HUES48 (cell line): ENCODE data around the gene ODF2.
"Not testable (repeated sequence)": the region's sequence is repeated elsewhere in the genome, so short reads cannot be mapped to it uniquely, and the experiment has no call there.

Experiments
- H3K27ac ChIP-seq: one replicate; pipeline ENCODE4 v1.7.0; 2013; ENCODE audit warnings: low read depth, low read length, inconsistent platforms
- H3K27me3 ChIP-seq: 2 replicates; pipeline ENCODE4 v1.6.1; 2013; ENCODE audit warnings: mild to moderate bottlenecking, low read length; ENCODE audit not compliant: control insufficient read depth, insufficient read depth
- H3K36me3 ChIP-seq: 2 replicates; pipeline ENCODE4 v1.6.1; 2013; ENCODE audit warnings: low read length; ENCODE audit not compliant: control insufficient read depth, insufficient read depth
- H3K4me1 ChIP-seq: 2 replicates; pipeline ENCODE4 v1.6.1; 2013; ENCODE audit warnings: mild to moderate bottlenecking, low read length; ENCODE audit not compliant: control insufficient read depth, insufficient read depth
- H3K4me3 ChIP-seq: 2 replicates; pipeline ENCODE4 v1.5.1; 2013; ENCODE audit warnings: mild to moderate bottlenecking, low read depth, low read length
- H3K9ac ChIP-seq: 2 replicates; pipeline ENCODE4 v1.6.1; 2013; ENCODE audit warnings: mild to moderate bottlenecking, low read depth, low read length, moderate library complexity
- H3K9me3 ChIP-seq: 2 replicates; pipeline ENCODE4 v1.6.1; 2013; ENCODE audit warnings: low read length; ENCODE audit not compliant: control insufficient read depth, insufficient read depth

ODF2 gene

GRCh38 chr9:128498911-128499310, 43.1 kb downstream of the ODF2 start:
- no peak overlapping the region for H3K9ac ChIP-seq
- no peak overlapping the region for H3K27ac ChIP-seq
- H3K4me1 ChIP-seq = 0 out of 2 replicates have a peak, but pooled peaks cover under 1% of the 10 kb centered on the region
- no peaks in the 10 kb centered on the region for H3K9me3 ChIP-seq
- H3K36me3 ChIP-seq = peaks cover 28% of the 10 kb centered on the region
- no peaks in the 10 kb centered on the region for H3K27me3 ChIP-seq
- no peak overlapping the region for H3K4me3 ChIP-seq

- Histone ChIP-seq H3K27ac (no peak overlapping the region), H3K4me1 (0 out of 2 replicates have a peak, but pooled peaks cover 3% of the 10 kb centered on the region), H3K36me3 (peaks cover 19% of the 10 kb centered on the region), H3K4me3 (no peak overlapping the region), H3K9me3 (no peaks in the 10 kb centered on the region), H3K27me3 (no peaks in the 10 kb centered on the region), H3K9ac (no peak overlapping the region)
These were observed 44.1 kb downstream of the ODF2 start for GRCh38 chr9:128499920-128500319.

GRCh38 chr9:128503415-128503825, 47.6 kb downstream of the ODF2 start:
- H3K4me1 ChIP-seq, H3K4me3 ChIP-seq, H3K27me3 ChIP-seq, H3K9ac ChIP-seq, H3K27ac ChIP-seq, H3K9me3 ChIP-seq, H3K36me3 ChIP-seq: not testable (repeated sequence)

- no peaks in the 10 kb centered on the region for H3K9me3 ChIP-seq
- no peaks in the 10 kb centered on the region for H3K27me3 ChIP-seq
- peaks cover 7% of the 10 kb centered on the region; the same call in 1 of the 2 replicates for H3K4me1 ChIP-seq
- peaks cover 3% of the 10 kb centered on the region; the same call in 1 of the 2 replicates for H3K36me3 ChIP-seq
- H3K9ac ChIP-seq = no peak overlapping the region
- H3K27ac ChIP-seq = no peak overlapping the region
- H3K4me3 ChIP-seq = peak overlapping the region; percentile 82
These were observed 48.1 kb downstream of the ODF2 start for GRCh38 chr9:128503870-128504269.

GRCh38 chr9:128504485-128505413, 48.9 kb downstream of the ODF2 start, which contains the start of gene GLE1:
GLE1 (plus strand) TSS chr9:128504719; CDS start chr9:128504806, 87 bp downstream.
- H3K4me3 ChIP-seq = peak within 1 kb of the TSS; percentile 82
- peak within 1 kb of the TSS; percentile 46 for H3K9ac ChIP-seq
- peak within 1 kb of the TSS; percentile 73 for H3K27ac ChIP-seq
- H3K4me1 ChIP-seq = peaks cover 7% of the 10 kb centered on the region; the same call in 1 of the 2 replicates
- peaks cover 8% of the 10 kb centered on the region; the same call in 1 of the 2 replicates for H3K36me3 ChIP-seq
- no peaks in the 10 kb centered on the region for H3K27me3 ChIP-seq
- H3K9me3 ChIP-seq = no peaks in the 10 kb centered on the region

- H3K4me1 ChIP-seq = peaks cover 7% of the 10 kb centered on the region; the same call in 1 of the 2 replicates
- H3K27me3 ChIP-seq = no peaks in the 10 kb centered on the region
- H3K4me3 ChIP-seq = peak overlapping the region; percentile 82
- peaks cover 11% of the 10 kb centered on the region; the same call in 1 of the 2 replicates for H3K36me3 ChIP-seq
- H3K9me3 ChIP-seq = no peaks in the 10 kb centered on the region
- no peak overlapping the region for H3K9ac ChIP-seq
- no peak overlapping the region for H3K27ac ChIP-seq
These were observed 49.6 kb downstream of the ODF2 start for GRCh38 chr9:128505414-128505765.

- H3K9ac ChIP-seq = not testable (repeated sequence)
These were observed 50.1 kb downstream of the ODF2 start for GRCh38 chr9:128505906-128506305.

GRCh38 chr9:128512820-128513219, 57.0 kb downstream of the ODF2 start:
- Histone ChIP-seq H3K27ac (no peak overlapping the region), H3K27me3 (no peaks in the 10 kb centered on the region), H3K9ac (no peak overlapping the region), H3K4me3 (no peak overlapping the region), H3K36me3 (peaks cover 36% of the 10 kb centered on the region), H3K4me1 (no peaks in the 10 kb centered on the region), H3K9me3 (no peaks in the 10 kb centered on the region)

More at GRCh38 chr9:128505906-128506305, 50.1 kb downstream of the ODF2 start:
- Histone ChIP-seq H3K4me3 (peak overlapping the region; percentile 82; the same call in 1 of the 2 replicates), H3K36me3 (peaks cover 11% of the 10 kb centered on the region; the same call in 1 of the 2 replicates)
- H3K4me1 ChIP-seq, H3K27me3 ChIP-seq, H3K27ac ChIP-seq, H3K9me3 ChIP-seq: not testable (repeated sequence)

- Histone ChIP-seq H3K9me3 (no peaks in the 10 kb centered on the region), H3K36me3 (peaks cover 26% of the 10 kb centered on the region), H3K27me3 (no peaks in the 10 kb centered on the region), H3K27ac (no peak overlapping the region), H3K4me1 (no peaks in the 10 kb centered on the region), H3K9ac (no peak overlapping the region), H3K4me3 (no peak overlapping the region)
These were observed 66.2 kb downstream of the ODF2 start for GRCh38 chr9:128521956-128522355.

- Histone ChIP-seq H3K9me3 (no peaks in the 10 kb centered on the region), H3K4me3 (no peak overlapping the region), H3K4me1 (no peaks in the 10 kb centered on the region), H3K9ac (no peak overlapping the region), H3K36me3 (peaks cover 24% of the 10 kb centered on the region), H3K27ac (peak overlapping the region; percentile 74), H3K27me3 (no peaks in the 10 kb centered on the region)
These were observed 67.6 kb downstream of the ODF2 start for GRCh38 chr9:128523199-128523925.
